Naive B cell (primary cell): ENCODE results near the gene MYADML2. TPM values are rescaled to one million over a fixed set of nuclear protein-coding genes. Genes with fewer than 3 reads are reported as not detected.
A peak's percentile ranks its signal among the peaks of the same experiment; 100 is the strongest.
"Not testable (repeated sequence)": the region's sequence is repeated elsewhere in the genome, so short reads cannot be mapped to it uniquely, and the experiment has no call there.

ENCODE experiments used
- ATAC-seq, 2 donors: fragments of 150-1000 bp; cut with Tn5 transposase; 2 replicates each; pipeline ENCODE4 v1.10.0; 2021; ENCODE audit warnings: low read depth in 2 of 2, mild to moderate bottlenecking in 2 of 2, moderate library complexity in 2 of 2
- DNase-seq: peaks from one replicate; pipeline ENCODE4 v3.0.0; 2022
- H3K27ac Mint-ChIP-seq, 6 donors: one replicate each; pipeline ENCODE4 v1.8.0; 2020 to 2022; ENCODE audit warnings: mild to moderate bottlenecking in 6 of 6, mixed read lengths in 6 of 6, moderate library complexity in 5 of 6, inconsistent platforms in 2 of 6
- H3K27me3 Mint-ChIP-seq, 3 donors: one replicate each; pipeline ENCODE4 v1.8.0; 2021 to 2022; ENCODE audit warnings: mixed read lengths in 3 of 3, mild to moderate bottlenecking in 1 of 3
- H3K36me3 Mint-ChIP-seq, 2 donors: one replicate each; pipeline ENCODE4 v1.8.0; 2020 to 2022; ENCODE audit warnings: mixed read lengths in 2 of 2, inconsistent platforms in 1 of 2, mild to moderate bottlenecking in 1 of 2
- H3K4me1 Mint-ChIP-seq, 3 donors: one replicate each; pipeline ENCODE4 v1.8.0; 2020 to 2022; ENCODE audit warnings: mixed read lengths in 3 of 3, inconsistent platforms in 1 of 3, mild to moderate bottlenecking in 1 of 3, moderate library complexity in 1 of 3
- H3K4me3 Mint-ChIP-seq, 8 donors: one replicate each; pipeline ENCODE4 v1.8.0; 2020 to 2022; ENCODE audit warnings: mild to moderate bottlenecking in 8 of 8, mixed read lengths in 8 of 8, moderate library complexity in 8 of 8, inconsistent platforms in 2 of 8
- H3K9me3 Mint-ChIP-seq, 7 donors: one replicate each; pipeline ENCODE4 v1.8.0; 2020 to 2022; ENCODE audit warnings: mixed read lengths in 7 of 7, mild to moderate bottlenecking in 5 of 7, inconsistent platforms in 2 of 7, moderate library complexity in 1 of 7
- polyA plus RNA-seq, 6 donors: library from polyadenylated mRNA; unstranded; fragments of 300-500 nt; fragmentation: Illumina TruSeq; gene quantifications; one replicate each; pipeline ENCODE4 v1.2.3, GENCODE V29; 2021; ENCODE audit warnings: low read depth in 6 of 6

The MYADML2 gene
- polyA plus RNA-seq, 6 donors from 2014 or later = not detected

DNA sequence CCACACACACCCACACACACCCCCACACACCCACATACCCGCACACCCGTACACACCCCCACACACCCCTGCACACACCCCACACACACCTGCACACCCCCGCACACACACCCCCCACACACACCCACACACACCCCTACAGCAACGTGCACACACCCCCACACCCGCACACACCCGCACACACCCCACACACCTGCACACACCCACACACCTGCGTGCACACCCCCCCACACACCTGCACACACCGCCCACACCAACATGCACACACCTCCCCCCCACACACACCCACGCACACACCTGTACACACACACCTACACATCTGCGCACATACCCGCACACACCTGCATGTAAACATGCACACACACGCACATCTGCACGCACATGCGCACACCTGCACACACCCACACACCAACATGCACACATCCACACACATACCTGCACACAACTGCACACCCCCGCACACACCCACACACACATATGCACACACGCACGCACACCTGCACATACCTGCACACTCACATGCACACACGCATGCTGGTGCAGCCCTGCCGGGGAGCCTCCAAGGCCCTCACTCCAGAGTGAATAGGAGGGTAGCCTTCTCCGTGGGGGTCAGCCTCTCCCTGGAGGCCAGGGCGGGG is 37.9 kb upstream of the MYADML2 start:
- peak overlapping the region in 1 of 6 donors; percentile 63 for H3K27ac Mint-ChIP-seq
- peaks cover 0 to 8% of the 10 kb centered on the region in 2 donors for H3K36me3 Mint-ChIP-seq
- peak overlapping the region in 1 of 8 donors; percentile 70 for H3K4me3 Mint-ChIP-seq
- no peaks in the 10 kb centered on the region for H3K9me3 Mint-ChIP-seq
- ATAC-seq = no peak
- H3K27me3 Mint-ChIP-seq = no peaks in the 10 kb centered on the region
- no peak for DNase-seq
- H3K4me1 Mint-ChIP-seq = peaks cover 10 to 38% (median 33%) of the 10 kb centered on the region in 3 donors

- ATAC-seq = peak; percentile 47 to 67
Measured at GRCh38 chr17:81983639-81984373, 36.8 kb upstream of the MYADML2 start.

DNA sequence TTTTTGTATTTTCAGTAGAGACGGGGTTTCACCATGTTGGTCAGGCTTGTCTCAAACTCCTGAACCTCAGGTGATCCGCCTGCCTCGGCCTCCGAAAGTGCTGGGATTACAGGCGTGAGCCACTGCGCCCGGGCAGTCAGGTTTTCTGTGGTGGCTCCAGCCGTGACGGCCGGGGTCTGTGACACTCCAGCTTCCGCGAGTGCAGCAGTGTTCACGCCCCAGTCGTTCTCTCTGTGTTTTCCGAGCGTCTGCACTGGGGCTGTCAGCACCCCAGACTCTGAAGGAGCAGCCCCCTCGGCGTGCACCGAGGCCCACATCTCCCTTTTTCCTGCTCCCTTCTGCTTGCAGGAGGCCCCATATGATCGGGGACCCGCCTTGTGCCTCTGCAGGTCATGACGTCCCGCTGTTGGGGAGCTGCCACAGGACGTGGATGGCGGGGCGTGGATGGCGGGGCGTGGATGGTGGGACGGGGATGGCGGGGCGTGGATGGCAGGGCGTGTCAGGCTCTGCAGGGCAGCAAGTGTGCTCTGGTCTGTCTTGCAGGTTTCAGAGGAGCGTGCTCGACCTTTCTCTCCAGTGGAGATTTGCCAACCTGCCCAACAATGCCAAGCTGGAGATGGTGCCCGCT is 36.1 kb upstream of the MYADML2 start:
- Mint-ChIP-seq H3K9me3 (no peaks in the 10 kb centered on the region), H3K4me3 (peak overlapping the region in 5 of 8 donors; percentile 21 to 42 (median 22)), H3K27ac (peak overlapping the region in 2 of 6 donors; percentile 60 to 68), H3K36me3 (peaks cover 4 to 8% of the 10 kb centered on the region in 2 donors), H3K4me1 (peaks cover 22 to 48% (median 44%) of the 10 kb centered on the region in 3 donors), H3K27me3 (no peaks in the 10 kb centered on the region)
- DNase-seq (no peak), ATAC-seq (no peak)

More at GRCh38 chr17:81983639-81984373, 36.8 kb upstream of the MYADML2 start:
- Mint-ChIP-seq H3K4me3 (peak overlapping the region in 3 of 8 donors; percentile 21 to 42 (median 22)), H3K36me3 (peaks cover 4 to 8% of the 10 kb centered on the region in 2 donors), H3K4me1 (peaks cover 17 to 43% (median 38%) of the 10 kb centered on the region in 3 donors), H3K9me3 (no peaks in the 10 kb centered on the region), H3K27me3 (no peaks in the 10 kb centered on the region), H3K27ac (peak overlapping the region in 2 of 6 donors; percentile 56 to 60)
- no peak for DNase-seq

- H3K27me3 Mint-ChIP-seq, H3K9me3 Mint-ChIP-seq, DNase-seq, H3K27ac Mint-ChIP-seq, ATAC-seq, H3K4me3 Mint-ChIP-seq, H3K36me3 Mint-ChIP-seq: not testable (repeated sequence)
- H3K4me1 Mint-ChIP-seq = peaks cover 26 to 52% (median 49%) of the 10 kb centered on the region in 3 donors
Measured at GRCh38 chr17:81981511-81981910, 34.5 kb upstream of the MYADML2 start.

DNA sequence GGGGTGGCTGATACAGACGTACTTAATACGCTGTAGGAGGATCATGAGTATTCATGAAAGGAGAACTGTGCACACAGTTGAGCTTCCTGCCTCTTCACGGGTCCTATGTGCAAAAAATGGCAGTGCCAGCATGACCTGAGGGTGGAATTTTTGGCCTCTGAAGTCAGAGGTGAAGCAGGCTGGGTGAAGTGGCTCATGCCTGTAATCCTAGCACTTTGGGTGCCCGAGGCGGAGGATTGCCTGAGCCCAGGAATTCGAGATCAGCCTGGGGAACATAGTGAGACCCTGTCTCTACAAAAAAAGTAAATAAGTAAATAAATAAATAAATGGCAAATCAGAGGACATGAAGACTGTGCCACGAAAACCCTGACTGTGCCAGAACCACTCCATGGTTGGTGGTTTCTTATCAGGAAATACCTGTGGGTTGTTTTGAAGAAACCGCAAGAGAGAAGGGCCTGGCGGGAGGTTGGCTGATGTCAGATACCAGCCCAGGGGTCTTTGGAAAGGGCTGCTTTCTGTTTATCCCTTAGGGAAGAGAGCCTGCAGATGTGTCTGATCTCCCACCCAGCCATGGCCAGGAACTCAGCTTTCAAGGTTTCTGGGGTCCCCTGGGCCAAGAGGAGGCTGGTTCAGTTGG is 33.8 kb upstream of the MYADML2 start:
- H3K27ac Mint-ChIP-seq = no peak overlapping the region

DNA sequence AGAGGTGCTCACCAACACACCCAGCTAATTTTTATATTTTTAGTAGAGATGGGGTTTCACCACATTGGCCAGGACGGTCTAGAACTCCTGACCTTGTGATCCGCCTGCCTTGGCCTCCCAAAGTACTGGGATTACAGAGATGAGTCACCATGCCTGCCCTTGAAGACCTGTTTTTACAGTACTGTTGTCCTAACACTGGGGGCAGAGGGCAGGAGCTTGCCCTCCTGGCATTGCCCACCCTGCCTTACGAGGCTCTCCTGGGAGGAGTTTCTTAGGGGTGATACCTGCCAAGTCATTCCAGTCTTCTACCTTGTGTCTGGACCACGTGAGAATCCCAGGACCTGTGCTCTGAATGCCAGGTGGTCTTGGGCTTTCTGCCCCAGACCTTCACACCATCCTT is 33.1 kb upstream of the MYADML2 start:
- Mint-ChIP-seq H3K36me3 (peaks cover 4 to 5% of the 10 kb centered on the region in 2 donors), H3K9me3 (no peaks in the 10 kb centered on the region), H3K4me3 (peak overlapping the region in 5 of 8 donors; percentile 45 to 89 (median 67)), H3K27me3 (peaks cover 0 to 4% (median 2%) of the 10 kb centered on the region in 3 donors), H3K27ac (peak overlapping the region in 1 of 6 donors; percentile 66), H3K4me1 (peaks cover 28 to 53% (median 52%) of the 10 kb centered on the region in 3 donors)
- DNase-seq (no peak), ATAC-seq (no peak)

More for the DNA sequence above, 33.8 kb upstream of the MYADML2 start:
- ATAC-seq = no peak
- H3K4me3 Mint-ChIP-seq = peak overlapping the region in 3 of 8 donors; percentile 45 to 89 (median 58)
- H3K27me3 Mint-ChIP-seq = peaks cover 0 to 4% (median 0%) of the 10 kb centered on the region in 3 donors
- no peaks in the 10 kb centered on the region for H3K9me3 Mint-ChIP-seq
- peaks cover 29 to 55% (median 52%) of the 10 kb centered on the region in 3 donors for H3K4me1 Mint-ChIP-seq
- no peak for DNase-seq
- peaks cover 4 to 8% of the 10 kb centered on the region in 2 donors for H3K36me3 Mint-ChIP-seq

GRCh38 chr17:81978524-81979298 is 31.7 kb upstream of the MYADML2 start:
- DNase-seq (no peak), ATAC-seq (no peak)
- H3K4me3 Mint-ChIP-seq = peak overlapping the region; percentile 77 to 97 (median 84)
- H3K9me3 Mint-ChIP-seq = peaks cover 0 to 1% (median 0%) of the 10 kb centered on the region in 7 donors
- peak overlapping the region in 3 of 6 donors; percentile 26 to 79 (median 67) for H3K27ac Mint-ChIP-seq
- H3K27me3 Mint-ChIP-seq = peaks cover 0 to 8% (median 4%) of the 10 kb centered on the region in 3 donors
- H3K4me1 Mint-ChIP-seq = peaks cover 28 to 49% (median 45%) of the 10 kb centered on the region in 3 donors
- peaks cover 0 to 4% of the 10 kb centered on the region in 2 donors for H3K36me3 Mint-ChIP-seq

DNA sequence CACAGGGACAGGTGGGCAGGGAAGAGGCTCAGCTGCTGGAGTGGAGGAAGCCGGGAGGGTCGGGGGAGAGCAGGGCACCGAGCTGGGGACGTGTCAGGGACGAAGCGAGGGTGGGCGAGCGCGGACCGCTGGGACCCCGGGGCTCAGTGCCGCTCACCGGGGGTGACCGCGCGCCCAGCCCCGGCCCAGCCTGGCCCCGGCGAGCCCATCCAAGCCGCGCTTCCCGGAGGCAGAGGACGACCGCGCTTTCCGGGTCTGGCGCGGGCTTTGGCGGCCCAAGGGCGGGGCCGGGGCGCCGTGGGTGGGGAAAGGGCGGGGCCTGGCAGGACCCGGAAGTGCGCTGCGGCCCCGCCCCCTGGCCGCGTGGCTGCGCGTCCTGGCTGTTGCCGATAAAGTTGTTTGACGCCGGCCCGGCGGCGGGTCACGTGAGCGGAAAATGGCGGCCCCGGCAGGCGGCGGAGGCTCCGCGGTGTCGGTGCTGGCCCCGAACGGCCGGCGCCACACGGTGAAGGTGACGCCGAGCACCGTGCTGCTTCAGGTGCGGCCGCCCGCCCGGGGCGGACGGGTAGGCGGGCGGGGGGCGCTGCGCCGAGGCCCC is 30.3 kb upstream of the MYADML2 start, which contains the start of gene ASPSCR1:
Gene ASPSCR1 (plus strand): TSS at position 419 of the 598 bp plus-strand sequence. CDS start 18 bp downstream, at position 437.
- DNase-seq (peak; percentile 92), ATAC-seq (peak; percentile 89 to 90)
- Mint-ChIP-seq H3K4me3 (peak within 1 kb of the TSS; percentile 96 to 99 (median 97)), H3K36me3 (peaks cover 0 to 4% of the 10 kb centered on the region in 2 donors), H3K27ac (peak within 1 kb of the TSS; percentile 95 to 99 (median 96)), H3K4me1 (peaks cover 24 to 36% (median 34%) of the 10 kb centered on the region in 3 donors), H3K27me3 (peaks cover 0 to 8% (median 4%) of the 10 kb centered on the region in 3 donors), H3K9me3 (peaks cover 0 to 1% (median 0%) of the 10 kb centered on the region in 7 donors)

GRCh38 chr17:81976332-81977210 is 29.5 kb upstream of the MYADML2 start:
- peak overlapping the region; percentile 95 to 99 (median 96) for H3K27ac Mint-ChIP-seq
- H3K36me3 Mint-ChIP-seq = peaks cover 0 to 4% of the 10 kb centered on the region in 2 donors
- peaks cover 0 to 8% (median 4%) of the 10 kb centered on the region in 3 donors for H3K27me3 Mint-ChIP-seq
- ATAC-seq = peak; percentile 11 to 14
- no peak for DNase-seq
- peaks cover 0 to 1% (median 0%) of the 10 kb centered on the region in 7 donors for H3K9me3 Mint-ChIP-seq
- peaks cover 22 to 33% (median 31%) of the 10 kb centered on the region in 3 donors for H3K4me1 Mint-ChIP-seq
- H3K4me3 Mint-ChIP-seq = peak overlapping the region; percentile 96 to 99 (median 97)

GRCh38 chr17:81973432-81973831 is 26.4 kb upstream of the MYADML2 start:
- Mint-ChIP-seq H3K4me3 (peak overlapping the region in 1 of 8 donors; percentile 21), H3K27me3 (peaks cover 4 to 8% (median 4%) of the 10 kb centered on the region in 3 donors), H3K36me3 (no peaks in the 10 kb centered on the region), H3K4me1 (peaks cover 12 to 17% (median 13%) of the 10 kb centered on the region in 3 donors), H3K9me3 (peaks cover 0 to 1% (median 0%) of the 10 kb centered on the region in 7 donors), H3K27ac (no peak overlapping the region)
- ATAC-seq (no peak), DNase-seq (no peak)
